ENCODE measurements around the gene KRT84.

Gene KRT84

DNA sequence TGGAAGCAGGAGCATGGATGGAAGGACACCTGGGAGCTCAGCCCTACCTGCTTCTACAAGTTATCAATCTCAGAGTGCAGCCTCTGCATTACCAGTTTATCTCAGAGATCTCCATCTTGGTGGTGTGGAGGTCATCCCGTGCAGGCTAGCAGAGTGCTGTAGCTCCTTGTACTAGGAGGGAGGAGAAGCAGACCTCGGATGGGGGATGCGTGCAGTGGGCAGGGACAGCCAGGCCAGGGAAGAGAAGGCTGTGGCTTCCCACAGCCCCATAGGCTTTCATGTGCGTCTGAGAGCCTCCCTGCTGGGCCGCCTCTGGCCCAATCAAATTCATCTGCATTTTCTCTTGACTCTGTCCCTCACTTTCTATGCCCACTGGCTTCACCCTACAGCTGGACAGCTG is 29.5 kb upstream of the KRT84 start:
- Histone ChIP-seq H3K27me3 (ENCODE audit: insufficient read depth, poor library complexity, severe bottlenecking) (no peaks in the 10 kb centered on the region), H3K4me3 (replicated peaks; ENCODE audit: insufficient read depth, low read length) (no peak overlapping the region), H3K27ac (replicated peaks) (no peak overlapping the region)
- TF ChIP-seq, protein P1, sequence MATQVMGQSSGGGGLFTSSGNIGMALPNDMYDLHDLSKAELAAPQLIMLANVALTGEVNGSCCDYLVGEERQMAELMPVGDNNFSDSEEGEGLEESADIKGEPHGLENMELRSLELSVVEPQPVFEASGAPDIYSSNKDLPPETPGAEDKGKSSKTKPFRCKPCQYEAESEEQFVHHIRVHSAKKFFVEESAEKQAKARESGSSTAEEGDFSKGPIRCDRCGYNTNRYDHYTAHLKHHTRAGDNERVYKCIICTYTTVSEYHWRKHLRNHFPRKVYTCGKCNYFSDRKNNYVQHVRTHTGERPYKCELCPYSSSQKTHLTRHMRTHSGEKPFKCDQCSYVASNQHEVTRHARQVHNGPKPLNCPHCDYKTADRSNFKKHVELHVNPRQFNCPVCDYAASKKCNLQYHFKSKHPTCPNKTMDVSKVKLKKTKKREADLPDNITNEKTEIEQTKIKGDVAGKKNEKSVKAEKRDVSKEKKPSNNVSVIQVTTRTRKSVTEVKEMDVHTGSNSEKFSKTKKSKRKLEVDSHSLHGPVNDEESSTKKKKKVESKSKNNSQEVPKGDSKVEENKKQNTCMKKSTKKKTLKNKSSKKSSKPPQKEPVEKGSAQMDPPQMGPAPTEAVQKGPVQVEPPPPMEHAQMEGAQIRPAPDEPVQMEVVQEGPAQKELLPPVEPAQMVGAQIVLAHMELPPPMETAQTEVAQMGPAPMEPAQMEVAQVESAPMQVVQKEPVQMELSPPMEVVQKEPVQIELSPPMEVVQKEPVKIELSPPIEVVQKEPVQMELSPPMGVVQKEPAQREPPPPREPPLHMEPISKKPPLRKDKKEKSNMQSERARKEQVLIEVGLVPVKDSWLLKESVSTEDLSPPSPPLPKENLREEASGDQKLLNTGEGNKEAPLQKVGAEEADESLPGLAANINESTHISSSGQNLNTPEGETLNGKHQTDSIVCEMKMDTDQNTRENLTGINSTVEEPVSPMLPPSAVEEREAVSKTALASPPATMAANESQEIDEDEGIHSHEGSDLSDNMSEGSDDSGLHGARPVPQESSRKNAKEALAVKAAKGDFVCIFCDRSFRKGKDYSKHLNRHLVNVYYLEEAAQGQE (IDR thresholded peaks at IDR 0.05; ENCODE audit: insufficient replicate concordance, low read depth), result no peak
- TF ChIP-seq GABPA (IDR thresholded peaks at IDR 0.05; ENCODE audit: low read depth), result no peak
- TF ChIP-seq, protein P2, sequence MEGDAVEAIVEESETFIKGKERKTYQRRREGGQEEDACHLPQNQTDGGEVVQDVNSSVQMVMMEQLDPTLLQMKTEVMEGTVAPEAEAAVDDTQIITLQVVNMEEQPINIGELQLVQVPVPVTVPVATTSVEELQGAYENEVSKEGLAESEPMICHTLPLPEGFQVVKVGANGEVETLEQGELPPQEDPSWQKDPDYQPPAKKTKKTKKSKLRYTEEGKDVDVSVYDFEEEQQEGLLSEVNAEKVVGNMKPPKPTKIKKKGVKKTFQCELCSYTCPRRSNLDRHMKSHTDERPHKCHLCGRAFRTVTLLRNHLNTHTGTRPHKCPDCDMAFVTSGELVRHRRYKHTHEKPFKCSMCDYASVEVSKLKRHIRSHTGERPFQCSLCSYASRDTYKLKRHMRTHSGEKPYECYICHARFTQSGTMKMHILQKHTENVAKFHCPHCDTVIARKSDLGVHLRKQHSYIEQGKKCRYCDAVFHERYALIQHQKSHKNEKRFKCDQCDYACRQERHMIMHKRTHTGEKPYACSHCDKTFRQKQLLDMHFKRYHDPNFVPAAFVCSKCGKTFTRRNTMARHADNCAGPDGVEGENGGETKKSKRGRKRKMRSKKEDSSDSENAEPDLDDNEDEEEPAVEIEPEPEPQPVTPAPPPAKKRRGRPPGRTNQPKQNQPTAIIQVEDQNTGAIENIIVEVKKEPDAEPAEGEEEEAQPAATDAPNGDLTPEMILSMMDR (IDR thresholded peaks at IDR 0.05; ENCODE audit: insufficient read depth, low read length), result no peak
- no peak for TF ChIP-seq SPI1 (IDR thresholded peaks at IDR 0.05; ENCODE audit: borderline replicate concordance, low read depth)
- no peak for TF ChIP-seq POLR2AphosphoS5 (IDR thresholded peaks at IDR 0.05; ENCODE audit: low read depth)
- DNase-seq (ENCODE audit: low read depth in 1 of 2, low spot score in 1 of 2), result no peak

DNA sequence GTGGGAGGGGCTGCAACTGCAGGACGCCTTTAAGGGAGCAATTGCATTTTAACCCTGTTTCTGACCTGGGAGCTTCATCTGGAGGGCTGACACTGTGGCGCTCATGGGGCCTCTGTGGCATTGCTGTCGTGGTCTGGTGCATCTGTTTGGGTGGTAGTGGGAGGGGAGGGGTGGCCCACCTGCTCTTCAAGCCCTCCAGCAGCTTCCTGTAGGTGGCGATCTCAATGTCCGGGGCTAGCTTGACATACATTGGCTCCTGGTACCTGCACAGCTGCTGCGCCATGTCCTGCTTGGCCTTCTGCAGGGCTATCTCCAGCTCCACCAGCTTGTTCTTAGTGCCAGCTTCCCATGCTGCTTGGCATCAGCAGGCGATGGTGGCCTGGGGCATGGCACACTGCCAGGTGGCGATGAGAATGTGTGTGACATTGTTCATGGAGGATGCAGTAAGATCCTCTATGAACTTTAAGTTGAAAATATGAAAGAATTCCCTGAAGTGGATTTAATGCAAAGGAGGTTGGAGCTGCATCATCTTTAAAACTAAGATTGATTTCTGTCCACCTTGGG is 28.4 kb upstream of the KRT84 start:
- no peak for TF ChIP-seq SPI1 (IDR thresholded peaks at IDR 0.05; ENCODE audit: borderline replicate concordance, low read depth)
- TF ChIP-seq POLR2AphosphoS5 (IDR thresholded peaks at IDR 0.05; ENCODE audit: low read depth), result no peak
- no peak for TF ChIP-seq GABPA (IDR thresholded peaks at IDR 0.05; ENCODE audit: low read depth)
- TF ChIP-seq, protein P1 (IDR thresholded peaks at IDR 0.05; ENCODE audit: insufficient replicate concordance, low read depth), result no peak
- TF ChIP-seq, protein P2 (IDR thresholded peaks at IDR 0.05; ENCODE audit: insufficient read depth, low read length), result no peak
- H3K27me3 ChIP-seq (ENCODE audit: insufficient read depth, poor library complexity, severe bottlenecking), result no peaks in the 10 kb centered on the region
- no peak for DNase-seq (ENCODE audit: low read depth in 1 of 2, low spot score in 1 of 2)
- H3K4me3 ChIP-seq (replicated peaks; ENCODE audit: insufficient read depth, low read length), result no peak overlapping the region
- H3K27ac ChIP-seq (replicated peaks), result no peak overlapping the region

DNA sequence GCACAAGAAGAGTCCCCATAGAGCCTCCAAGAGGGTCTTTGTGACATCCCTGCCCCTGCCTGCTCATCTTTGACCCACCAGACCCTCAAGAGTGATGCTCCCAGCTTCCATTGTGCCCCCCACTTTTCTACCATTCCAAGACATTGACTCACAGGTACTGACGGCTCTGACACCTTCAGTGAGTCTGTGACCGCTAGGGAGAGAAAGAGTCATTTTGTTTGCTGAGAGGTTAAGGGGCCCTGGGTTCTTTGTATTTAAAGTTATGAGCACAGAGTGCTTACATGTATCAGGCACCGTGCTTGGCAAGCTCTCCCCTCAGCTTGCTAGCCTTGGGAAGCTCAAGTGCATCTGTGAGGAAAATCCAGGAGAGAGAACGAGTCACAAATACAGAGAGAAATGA is 27.8 kb upstream of the KRT84 start:
- no peak overlapping the region for H3K4me3 ChIP-seq (replicated peaks; ENCODE audit: insufficient read depth, low read length)
- TF ChIP-seq, protein P2 (IDR thresholded peaks at IDR 0.05; ENCODE audit: insufficient read depth, low read length), result no peak
- no peak for TF ChIP-seq GABPA (IDR thresholded peaks at IDR 0.05; ENCODE audit: low read depth)
- TF ChIP-seq, protein P1 (IDR thresholded peaks at IDR 0.05; ENCODE audit: insufficient replicate concordance, low read depth), result no peak
- TF ChIP-seq SPI1 (IDR thresholded peaks at IDR 0.05; ENCODE audit: borderline replicate concordance, low read depth), result no peak
- TF ChIP-seq POLR2AphosphoS5 (IDR thresholded peaks at IDR 0.05; ENCODE audit: low read depth), result no peak
- no peak overlapping the region for H3K27ac ChIP-seq (replicated peaks)
- no peaks in the 10 kb centered on the region for H3K27me3 ChIP-seq (ENCODE audit: insufficient read depth, poor library complexity, severe bottlenecking)
- DNase-seq (ENCODE audit: low read depth in 1 of 2, low spot score in 1 of 2), result no peak

All from HL-60 (cell line).